ENCODE results near the gene CEP57L1.

CEP57L1 gene

GRCh38 chr6:109075934-109076333, 19.4 kb upstream of the CEP57L1 start:
- Histone ChIP-seq H3K27ac (ENCODE audit: low read length) (no peak overlapping the region), H3K27me3 (replicated peaks; ENCODE audit: insufficient read depth, low read length) (no peaks in the 10 kb centered on the region), H2AFZ (ENCODE audit: low read length) (no peak overlapping the region), H3K4me2 (ENCODE audit: low read depth, low read length) (no peak overlapping the region), H3K9ac (ENCODE audit: low read length) (no peak overlapping the region), H3K9me2 (replicated peaks; ENCODE audit: insufficient read depth, low read length) (no peaks in the 10 kb centered on the region), H3K4me3 (ENCODE audit: low read length) (no peak overlapping the region), H3K36me3 (replicated peaks; ENCODE audit: insufficient read depth, low read length) (no peaks in the 10 kb centered on the region), H3F3A (ENCODE audit: insufficient read depth, low read length) (no peaks in the 10 kb centered on the region), H3K4me1 (ENCODE audit: low read length) (peaks cover 24% of the 10 kb centered on the region), H3K79me2 (ENCODE audit: low read length) (peaks cover 94% of the 10 kb centered on the region), H3K9me3 (replicated peaks; ENCODE audit: insufficient read depth, low read length) (no peaks in the 10 kb centered on the region), H4K20me1 (ENCODE audit: insufficient read depth, low read length) (no peaks in the 10 kb centered on the region)
- no peak for TF ChIP-seq EZH2phosphoT487 (IDR thresholded peaks at IDR 0.05; ENCODE audit: low read length)
- TF ChIP-seq EZH2 (optimal IDR thresholded peaks at IDR 0.05; ENCODE audit: low read depth, low read length): no peak
- TF ChIP-seq, protein P1, sequence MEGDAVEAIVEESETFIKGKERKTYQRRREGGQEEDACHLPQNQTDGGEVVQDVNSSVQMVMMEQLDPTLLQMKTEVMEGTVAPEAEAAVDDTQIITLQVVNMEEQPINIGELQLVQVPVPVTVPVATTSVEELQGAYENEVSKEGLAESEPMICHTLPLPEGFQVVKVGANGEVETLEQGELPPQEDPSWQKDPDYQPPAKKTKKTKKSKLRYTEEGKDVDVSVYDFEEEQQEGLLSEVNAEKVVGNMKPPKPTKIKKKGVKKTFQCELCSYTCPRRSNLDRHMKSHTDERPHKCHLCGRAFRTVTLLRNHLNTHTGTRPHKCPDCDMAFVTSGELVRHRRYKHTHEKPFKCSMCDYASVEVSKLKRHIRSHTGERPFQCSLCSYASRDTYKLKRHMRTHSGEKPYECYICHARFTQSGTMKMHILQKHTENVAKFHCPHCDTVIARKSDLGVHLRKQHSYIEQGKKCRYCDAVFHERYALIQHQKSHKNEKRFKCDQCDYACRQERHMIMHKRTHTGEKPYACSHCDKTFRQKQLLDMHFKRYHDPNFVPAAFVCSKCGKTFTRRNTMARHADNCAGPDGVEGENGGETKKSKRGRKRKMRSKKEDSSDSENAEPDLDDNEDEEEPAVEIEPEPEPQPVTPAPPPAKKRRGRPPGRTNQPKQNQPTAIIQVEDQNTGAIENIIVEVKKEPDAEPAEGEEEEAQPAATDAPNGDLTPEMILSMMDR (IDR thresholded peaks at IDR 0.05; ENCODE audit: low read length): no peak
- no peak for DNase-seq

- Histone ChIP-seq H3K9me2 (replicated peaks; ENCODE audit: insufficient read depth, low read length) (no peaks in the 10 kb centered on the region), H3K4me3 (ENCODE audit: low read length) (no peak overlapping the region), H3K36me3 (replicated peaks; ENCODE audit: insufficient read depth, low read length) (no peaks in the 10 kb centered on the region), H3K79me2 (ENCODE audit: low read length) (peaks cover 94% of the 10 kb centered on the region), H3K4me2 (ENCODE audit: low read depth, low read length) (no peak overlapping the region), H3K4me1 (ENCODE audit: low read length) (peaks cover 25% of the 10 kb centered on the region), H3K9ac (ENCODE audit: low read length) (no peak overlapping the region), H2AFZ (ENCODE audit: low read length) (no peak overlapping the region), H4K20me1 (ENCODE audit: insufficient read depth, low read length) (no peaks in the 10 kb centered on the region), H3K27me3 (replicated peaks; ENCODE audit: insufficient read depth, low read length) (no peaks in the 10 kb centered on the region), H3K9me3 (replicated peaks; ENCODE audit: insufficient read depth, low read length) (no peaks in the 10 kb centered on the region), H3F3A (ENCODE audit: insufficient read depth, low read length) (no peaks in the 10 kb centered on the region), H3K27ac (ENCODE audit: low read length) (no peak overlapping the region)
- DNase-seq: no peak
- TF ChIP-seq, protein P1 (IDR thresholded peaks at IDR 0.05; ENCODE audit: low read length): no peak
- no peak for TF ChIP-seq EZH2 (optimal IDR thresholded peaks at IDR 0.05; ENCODE audit: low read depth, low read length)
- TF ChIP-seq EZH2phosphoT487 (IDR thresholded peaks at IDR 0.05; ENCODE audit: low read length): no peak
Observed at GRCh38 chr6:109076377-109076776, 18.9 kb upstream of the CEP57L1 start.

GRCh38 chr6:109079981-109080380, 15.3 kb upstream of the CEP57L1 start:
- Histone ChIP-seq H3K9ac (ENCODE audit: low read length) (no peak overlapping the region), H4K20me1 (ENCODE audit: insufficient read depth, low read length) (no peaks in the 10 kb centered on the region), H3K36me3 (replicated peaks; ENCODE audit: insufficient read depth, low read length) (no peaks in the 10 kb centered on the region), H3K9me3 (replicated peaks; ENCODE audit: insufficient read depth, low read length) (no peaks in the 10 kb centered on the region), H3K4me1 (ENCODE audit: low read length) (peaks cover 29% of the 10 kb centered on the region), H3F3A (ENCODE audit: insufficient read depth, low read length) (peaks cover 8% of the 10 kb centered on the region), H3K9me2 (replicated peaks; ENCODE audit: insufficient read depth, low read length) (no peaks in the 10 kb centered on the region), H3K27ac (ENCODE audit: low read length) (no peak overlapping the region), H3K4me3 (ENCODE audit: low read length) (no peak overlapping the region), H3K79me2 (ENCODE audit: low read length) (peaks cover 92% of the 10 kb centered on the region), H3K4me2 (ENCODE audit: low read depth, low read length) (no peak overlapping the region), H2AFZ (ENCODE audit: low read length) (no peak overlapping the region), H3K27me3 (replicated peaks; ENCODE audit: insufficient read depth, low read length) (no peaks in the 10 kb centered on the region)
- TF ChIP-seq EZH2phosphoT487 (IDR thresholded peaks at IDR 0.05; ENCODE audit: low read length): no peak
- TF ChIP-seq, protein P1 (IDR thresholded peaks at IDR 0.05; ENCODE audit: low read length): no peak
- TF ChIP-seq EZH2 (optimal IDR thresholded peaks at IDR 0.05; ENCODE audit: low read depth, low read length): no peak
- no peak for DNase-seq
